ENCODE data around the gene NHLRC1.

Gene NHLRC1

DNA sequence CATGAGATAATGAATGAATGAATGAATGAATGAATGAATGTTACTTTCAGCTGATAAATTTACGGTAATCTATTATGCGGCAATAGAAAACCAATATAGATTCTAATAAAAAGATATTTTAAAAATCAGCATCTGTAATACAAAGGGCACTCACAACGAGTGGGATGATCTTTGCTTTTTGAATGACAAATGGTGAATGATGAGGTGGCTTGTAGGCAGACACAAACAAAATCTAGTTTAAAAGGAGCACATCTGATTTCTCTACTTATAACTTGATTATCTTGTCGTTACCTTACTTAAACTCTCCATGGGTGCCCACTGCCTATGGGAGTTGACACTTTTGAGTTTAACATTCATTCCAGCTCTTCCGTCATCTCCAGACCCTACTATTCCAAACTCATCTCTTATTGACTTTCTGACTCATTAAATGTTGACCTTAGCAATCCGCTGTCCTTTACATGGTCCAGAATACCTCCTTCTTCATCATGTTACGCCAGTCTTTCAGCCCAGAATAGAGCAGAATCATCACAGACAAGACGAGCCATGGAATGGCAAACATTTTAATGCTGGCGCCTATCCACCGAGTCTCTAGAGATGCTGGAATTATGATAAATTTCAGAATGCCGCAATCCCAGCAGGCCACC, 41.3 kb downstream of the NHLRC1 start:
- no peak overlapping the region for H3K27ac Mint-ChIP-seq
- H3K9me3 Mint-ChIP-seq: peaks cover 6% of the 10 kb centered on the region
- no peaks in the 10 kb centered on the region for H3K4me1 Mint-ChIP-seq (ENCODE audit: low read depth)
- DNase-seq: no peak
- no peaks in the 10 kb centered on the region for H3K36me3 Mint-ChIP-seq (ENCODE audit: low read depth)
- peaks cover 30% of the 10 kb centered on the region for H3K27me3 Mint-ChIP-seq
- H3K4me3 Mint-ChIP-seq: no peak overlapping the region

GRCh38 chr6:18080544-18080943, 41.9 kb downstream of the NHLRC1 start:
- peaks cover 10% of the 10 kb centered on the region for H3K9me3 Mint-ChIP-seq
- H3K27ac Mint-ChIP-seq: no peak overlapping the region
- no peaks in the 10 kb centered on the region for H3K36me3 Mint-ChIP-seq (ENCODE audit: low read depth)
- no peaks in the 10 kb centered on the region for H3K4me1 Mint-ChIP-seq (ENCODE audit: low read depth)
- DNase-seq: no peak
- H3K4me3 Mint-ChIP-seq: no peak overlapping the region
- peaks cover 30% of the 10 kb centered on the region for H3K27me3 Mint-ChIP-seq

DNA sequence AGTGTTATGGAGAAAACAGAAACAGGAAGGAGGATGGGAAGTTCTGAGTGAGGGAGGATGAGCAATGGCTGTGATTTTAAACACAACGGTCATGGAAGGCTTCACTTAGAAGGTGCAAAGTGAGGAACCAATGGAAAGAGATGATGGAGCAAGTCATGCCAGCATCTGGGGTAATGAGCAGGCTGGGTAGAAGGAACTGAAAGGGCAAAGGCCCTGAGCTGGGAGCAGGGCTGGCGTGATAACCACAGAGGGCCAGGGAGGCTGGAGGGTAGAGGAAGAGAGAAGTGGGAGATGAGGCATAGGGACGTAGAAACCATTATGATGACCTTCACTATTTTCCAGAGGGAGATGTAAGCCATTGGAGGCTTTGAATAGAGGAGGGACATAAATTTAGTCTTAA, 43.6 kb downstream of the NHLRC1 start:
- Mint-ChIP-seq H3K27me3 (peaks cover 43% of the 10 kb centered on the region), H3K4me3 (no peak overlapping the region), H3K9me3 (peaks cover 19% of the 10 kb centered on the region), H3K27ac (no peak overlapping the region), H3K36me3 (ENCODE audit: low read depth) (no peaks in the 10 kb centered on the region), H3K4me1 (ENCODE audit: low read depth) (no peaks in the 10 kb centered on the region)
- no peak for DNase-seq

- Mint-ChIP-seq H3K36me3 (ENCODE audit: low read depth) (no peaks in the 10 kb centered on the region), H3K27me3 (peaks cover 51% of the 10 kb centered on the region)
Measured at GRCh38 chr6:18076231-18076630, 46.2 kb downstream of the NHLRC1 start.

DNA sequence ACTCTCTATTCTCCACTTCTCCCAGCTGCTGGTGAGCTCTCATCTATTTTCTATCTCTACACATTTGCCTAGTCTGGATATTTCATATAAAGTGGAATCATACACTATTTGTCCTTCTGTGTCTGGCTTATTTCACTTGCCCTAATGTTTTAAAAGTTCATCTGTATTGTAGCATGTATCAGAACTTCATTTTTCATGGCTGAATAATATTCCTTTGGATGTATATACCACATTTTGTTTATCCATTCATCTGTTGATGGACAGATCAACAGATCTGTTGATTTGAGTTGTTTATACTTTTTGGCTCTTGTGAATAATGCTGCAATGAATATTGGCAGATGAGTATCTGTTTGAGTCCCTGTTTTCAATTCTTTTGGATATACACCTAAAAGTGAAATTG, 49.6 kb downstream of the NHLRC1 start:
- Mint-ChIP-seq H3K4me1 (ENCODE audit: low read depth) (no peaks in the 10 kb centered on the region), H3K27me3 (peaks cover 46% of the 10 kb centered on the region), H3K4me3 (no peak overlapping the region), H3K27ac (no peak overlapping the region), H3K36me3 (ENCODE audit: low read depth) (no peaks in the 10 kb centered on the region), H3K9me3 (peaks cover 26% of the 10 kb centered on the region)
- DNase-seq: no peak

More at GRCh38 chr6:18076231-18076630, 46.2 kb downstream of the NHLRC1 start:
- DNase-seq: no peak
- Mint-ChIP-seq H3K27ac (no peak overlapping the region), H3K9me3 (peaks cover 26% of the 10 kb centered on the region), H3K4me1 (ENCODE audit: low read depth) (no peaks in the 10 kb centered on the region), H3K4me3 (no peak overlapping the region)

- Mint-ChIP-seq H3K36me3 (ENCODE audit: low read depth) (no peaks in the 10 kb centered on the region), H3K27me3 (peaks cover 32% of the 10 kb centered on the region), H3K27ac (no peak overlapping the region), H3K4me1 (ENCODE audit: low read depth) (no peaks in the 10 kb centered on the region), H3K9me3 (peaks cover 16% of the 10 kb centered on the region), H3K4me3 (no peak overlapping the region)
- DNase-seq: no peak
Measured at GRCh38 chr6:18070486-18070885, 52.0 kb downstream of the NHLRC1 start.
